GM12878 (cell line): Measurements from ENCODE around the gene CFAP74. TPM values are rescaled to one million over a fixed set of nuclear protein-coding genes. Genes with fewer than 3 reads are reported as not detected.
A peak's percentile ranks its signal among the peaks of the same experiment; 100 is the strongest.

Experiments used
- ATAC-seq: fragments of 200-7000 bp; cut with Tn5 transposase; 3 replicates; pipeline ENCODE4 v1.9.1; 2020; ENCODE audit warnings: mild to moderate bottlenecking, moderate library complexity
- BruUV-seq: library from RNA; stranded (reverse); fragments of 400-500 nt; replicated peaks from 2 replicates; lab custom pipeline; 2021; lab: Mats Ljungman, UMichigan
- CTCF ChIA-PET: fragments of 300-600 bp; sonication (Branson Sonifier 250); formaldehyde crosslinking; extraction: SDS; loops from one replicate; lab custom pipeline; 2021; ENCODE audit warnings: inconsistent platforms; lab: Yijun Ruan, JAX
- POLR2A ChIA-PET: fragments of 350-600 bp; formaldehyde crosslinking; extraction: SDS; loops from one replicate; lab custom pipeline; 2021; ENCODE audit warnings: inconsistent platforms; lab: Charles Lee
- RAD21 ChIA-PET: fragments of 300-600 bp; sonication (Branson Sonifier 250); formaldehyde crosslinking; loops from one replicate; lab custom pipeline; 2023; ENCODE audit warnings: antibody characterized with exemption; ENCODE audit not compliant: unreplicated experiment; lab: Charles Lee
- SMC1A ChIA-PET: fragments of 300-600 bp; sonication (Branson Sonifier 250); formaldehyde crosslinking; loops from one replicate; lab custom pipeline; 2023; ENCODE audit not compliant: unreplicated experiment, uncharacterized antibody; lab: Charles Lee
- DNase-seq: peaks from one replicate; pipeline ENCODE4 v3.0.0-alpha.2; 2011; ENCODE audit warnings: low read depth, low spot score
- FAIRE-seq: peaks from 3 replicates; lab custom pipeline; 2011; peaks lifted over from hg19 to GRCh38; lab: Jason Lieb, UNC
- H2AFZ ChIP-seq: 2 replicates; pipeline ENCODE4 v1.6.0; 2011; ENCODE audit warnings: low read depth, low read length, control low read depth; ENCODE audit not compliant: control insufficient read depth
- H3K27ac ChIP-seq: 2 replicates; pipeline ENCODE4 v1.5.1; 2011; ENCODE audit warnings: control low read depth; ENCODE audit not compliant: control insufficient read depth, insufficient read depth
- H3K27me3 ChIP-seq, 2 experiments: replicated peaks in 1 of 2; 2 replicates each; pipeline versions ENCODE4 v1.6.0 to v1.6.1; 2011; ENCODE audit warnings: low read length in 1 of 2; ENCODE audit not compliant: control insufficient read depth in 2 of 2, insufficient read depth in 2 of 2
- H3K36me3 ChIP-seq, 2 experiments: 2 replicates each; pipeline ENCODE4 v1.5.1; 2011; ENCODE audit warnings: low read length in 1 of 2; ENCODE audit not compliant: control insufficient read depth in 2 of 2, insufficient read depth in 2 of 2
- H3K4me1 ChIP-seq: 2 replicates; pipeline ENCODE4 v1.6.1; 2011; ENCODE audit warnings: mild to moderate bottlenecking, low read length, moderate library complexity, mixed read lengths; ENCODE audit not compliant: control insufficient read depth, insufficient read depth
- H3K4me2 ChIP-seq: 2 replicates; pipeline ENCODE4 v1.6.0; 2011; ENCODE audit warnings: control low read depth; ENCODE audit not compliant: control insufficient read depth, insufficient read depth
- H3K4me3 ChIP-seq: fragments of 200-600 bp; sonication (generic); 2 replicates; pipeline ENCODE4 v1.5.1; 2016
- H3K79me2 ChIP-seq: 2 replicates; pipeline ENCODE4 v1.6.0; 2011; ENCODE audit warnings: low read length; ENCODE audit not compliant: control insufficient read depth, insufficient read depth
- H3K9ac ChIP-seq: 2 replicates; pipeline ENCODE4 v1.8.0; 2011; ENCODE audit warnings: low read length, control low read depth, mixed read lengths; ENCODE audit not compliant: control insufficient read depth, insufficient read depth
- H3K9me3 ChIP-seq: replicated peaks from 3 replicates; pipeline ENCODE4 v1.5.1; 2011; ENCODE audit warnings: mild to moderate bottlenecking, low read length; ENCODE audit not compliant: control insufficient read depth, insufficient read depth
- H4K20me1 ChIP-seq: 2 replicates; pipeline ENCODE4 v1.6.0; 2011; ENCODE audit not compliant: control insufficient read depth, insufficient read depth
- BHLHE40 ChIP-seq, 2 experiments: fragments of 450-650 bp in 1 of 2; IDR thresholded peaks; 2 replicates each; pipeline ENCODE4 v1.6.1; 2011 to 2017; ENCODE audit warnings: low read depth in 2 of 2, borderline replicate concordance in 1 of 2, improper control_type of control experiment in 1 of 2, low read length in 1 of 2, mild to moderate bottlenecking in 1 of 2
- LARP7 ChIP-seq: fragments of 450-650 bp; IDR thresholded peaks from 2 replicates; pipeline ENCODE4 v1.6.1; 2017; ENCODE audit warnings: mild to moderate bottlenecking
- MEF2B ChIP-seq: fragments of 450-650 bp; IDR thresholded peaks from 2 replicates; pipeline ENCODE4 v1.6.1; 2018; ENCODE audit warnings: mild to moderate bottlenecking, moderate library complexity; ENCODE audit not compliant: partially characterized antibody, poor library complexity, severe bottlenecking
- WGBS: methylation state at CpG from one replicate; pipeline ENCODE4 v1.1.6; 2016; ENCODE audit warnings: low lambda C conversion rate; ENCODE audit not compliant: insufficient replicate concordance, insufficient coverage; ENCODE audit errors: missing lambda C conversion rate; 5-methylcytosine and 5-hydroxymethylcytosine counted together
- in situ Hi-C: fragments of 300-500 bp; cut with MboI; formaldehyde crosslinking; loops from 9 replicates; pipeline ENCODE4 v1.14.3; 2018; ENCODE audit warnings: mixed read lengths
- intact Hi-C: fragments of 100-400 bp; cut with micrococcal nuclease; formaldehyde crosslinking; loops from one replicate; pipeline ENCODE4 v1.14.2; 2022; ENCODE audit not compliant: unreplicated experiment
- polyA plus RNA-seq, 11 experiments: library from polyadenylated mRNA; depleted of rRNA in 4 of 11; unstranded in 6 of 11; stranded (reverse) in 5 of 11; fragments of >200 nt; fragmentation: Nextera tagmentation in 4 of 11; fragmentation: Illumina TruSeq in 1 of 11; extraction: Ambion mirVana in 4 of 11; extraction: Trizol in 1 of 11; gene quantifications; 1 replicate in 1 of 11; 2 replicates in 10 of 11; pipeline versions ENCODE4 v1.2.1 to v1.2.3, GENCODE V29; 2011 to 2016; ENCODE audit warnings: inconsistent platforms in 2 of 11, missing spikeins in 2 of 11, low read depth in 1 of 11
- total RNA-seq, 4 experiments: library from RNA; depleted of rRNA in 3 of 4; stranded (reverse); fragments of >200 nt in 3 of 4; fragmentation: Illumina TruSeq in 1 of 4; extraction: Trizol in 1 of 4; gene quantifications; 2 replicates each; pipeline versions ENCODE4 v1.2.1 to v1.2.3, GENCODE V29; 2013 to 2021
- TF ChIP-seq, protein P1 (sequence below): IDR thresholded peaks from 2 replicates; pipeline ENCODE4 v1.6.1; 2011; ENCODE audit warnings: borderline replicate concordance, low read depth, mild to moderate bottlenecking, moderate library complexity, mixed read lengths, low read length; ENCODE audit not compliant: insufficient read depth; ENCODE audit errors: extremely low read length
- TF ChIP-seq, protein P2 (sequence below): fragments of 450-650 bp; IDR thresholded peaks from 2 replicates; pipeline ENCODE4 v1.6.1; 2018; ENCODE audit warnings: mild to moderate bottlenecking, low read depth, moderate library complexity; ENCODE audit not compliant: partially characterized antibody

CFAP74 gene
- total and polyA plus RNA-seq, 10 of the 15 experiments (the other 5 are each of a cell fraction or from before 2014, with no cell fraction given): 0.01 TPM; not detected in 9

DNA sequence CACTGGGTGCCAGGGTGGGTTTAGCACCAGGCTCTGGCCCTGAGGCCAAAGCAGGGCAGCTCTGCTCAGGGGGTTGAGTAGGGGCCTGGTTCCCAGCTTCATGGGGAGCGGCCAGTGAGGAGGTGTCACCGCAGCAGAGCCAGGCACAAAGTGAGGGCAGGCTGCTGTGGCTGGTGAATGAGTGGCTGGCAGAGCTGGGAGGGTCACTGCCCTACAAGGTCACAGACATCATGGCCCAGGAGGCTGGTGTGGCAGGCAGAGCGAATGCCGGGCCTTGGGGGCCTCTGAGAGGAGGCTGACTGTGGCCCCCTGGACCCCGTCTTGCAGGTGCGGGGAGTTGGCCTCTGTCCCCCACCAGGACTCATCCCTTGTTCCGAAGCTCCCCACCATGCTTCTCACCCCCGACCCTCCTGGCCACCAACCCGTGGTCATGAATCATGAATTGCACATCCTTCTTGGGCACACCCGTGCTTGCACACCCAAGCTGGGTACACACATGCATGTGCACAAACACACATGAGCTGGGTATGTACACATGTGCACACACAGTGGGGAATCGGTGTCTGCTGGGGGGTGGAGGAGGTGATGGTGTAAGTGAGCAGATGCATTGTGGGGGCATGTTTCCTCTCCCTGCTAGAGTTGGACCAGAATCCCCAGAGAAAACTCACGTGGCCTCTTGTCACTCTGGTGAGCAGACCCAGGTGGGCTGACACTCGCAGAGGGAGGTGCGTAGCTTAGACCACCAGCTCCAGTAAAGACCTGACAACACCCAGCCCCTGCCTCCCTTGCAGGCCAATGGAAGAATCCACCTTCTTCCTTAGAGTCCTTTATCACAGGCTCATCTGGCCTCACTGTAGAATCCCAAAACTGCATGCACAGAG lies 107.9 kb downstream of the CFAP74 start:
- DNase-seq (no peak), ATAC-seq (no peak), FAIRE-seq (no peak)
- H3K27ac ChIP-seq: no peak overlapping the region
- H3K9ac ChIP-seq: no peak overlapping the region
- H3K4me1 ChIP-seq: peaks cover 16% of the 10 kb centered on the region
- no peak overlapping the region for H3K4me3 ChIP-seq
- no peaks in the 10 kb centered on the region for H4K20me1 ChIP-seq
- POLR2A ChIA-PET: interaction anchor here (0.5 kb wide), 1 partner anchor 748 kb away, joined by 3 read pairs; no protein-coding TSS in a partner anchor
- H3K36me3 ChIP-seq: no peaks in the 10 kb centered on the region
- TF ChIP-seq BHLHE40 (IDR thresholded peaks at IDR 0.05; ENCODE audit: borderline replicate concordance in 1 of 2, low read depth in 2 of 2, low read length in 1 of 2) (peak in 1 of 2 experiments; percentile 51; a peak in 2 of 4 replicates), LARP7 (0 out of 2 replicates have a peak, but pooled peaks have one; percentile 27), MEF2B (peak; percentile 33)
- TF ChIP-seq, protein P1, sequence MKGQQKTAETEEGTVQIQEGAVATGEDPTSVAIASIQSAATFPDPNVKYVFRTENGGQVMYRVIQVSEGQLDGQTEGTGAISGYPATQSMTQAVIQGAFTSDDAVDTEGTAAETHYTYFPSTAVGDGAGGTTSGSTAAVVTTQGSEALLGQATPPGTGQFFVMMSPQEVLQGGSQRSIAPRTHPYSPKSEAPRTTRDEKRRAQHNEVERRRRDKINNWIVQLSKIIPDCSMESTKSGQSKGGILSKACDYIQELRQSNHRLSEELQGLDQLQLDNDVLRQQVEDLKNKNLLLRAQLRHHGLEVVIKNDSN: peak; percentile 8
- TF ChIP-seq, protein P2, sequence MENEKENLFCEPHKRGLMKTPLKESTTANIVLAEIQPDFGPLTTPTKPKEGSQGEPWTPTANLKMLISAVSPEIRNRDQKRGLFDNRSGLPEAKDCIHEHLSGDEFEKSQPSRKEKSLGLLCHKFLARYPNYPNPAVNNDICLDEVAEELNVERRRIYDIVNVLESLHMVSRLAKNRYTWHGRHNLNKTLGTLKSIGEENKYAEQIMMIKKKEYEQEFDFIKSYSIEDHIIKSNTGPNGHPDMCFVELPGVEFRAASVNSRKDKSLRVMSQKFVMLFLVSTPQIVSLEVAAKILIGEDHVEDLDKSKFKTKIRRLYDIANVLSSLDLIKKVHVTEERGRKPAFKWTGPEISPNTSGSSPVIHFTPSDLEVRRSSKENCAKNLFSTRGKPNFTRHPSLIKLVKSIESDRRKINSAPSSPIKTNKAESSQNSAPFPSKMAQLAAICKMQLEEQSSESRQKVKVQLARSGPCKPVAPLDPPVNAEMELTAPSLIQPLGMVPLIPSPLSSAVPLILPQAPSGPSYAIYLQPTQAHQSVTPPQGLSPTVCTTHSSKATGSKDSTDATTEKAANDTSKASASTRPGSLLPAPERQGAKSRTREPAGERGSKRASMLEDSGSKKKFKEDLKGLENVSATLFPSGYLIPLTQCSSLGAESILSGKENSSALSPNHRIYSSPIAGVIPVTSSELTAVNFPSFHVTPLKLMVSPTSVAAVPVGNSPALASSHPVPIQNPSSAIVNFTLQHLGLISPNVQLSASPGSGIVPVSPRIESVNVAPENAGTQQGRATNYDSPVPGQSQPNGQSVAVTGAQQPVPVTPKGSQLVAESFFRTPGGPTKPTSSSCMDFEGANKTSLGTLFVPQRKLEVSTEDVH: no peak
- H3K79me2 ChIP-seq: peaks cover 5% of the 10 kb centered on the region
- CTCF ChIA-PET: interaction anchor here (0.7 to 3.8 kb wide), 3 partner anchors 8 to 12 kb away, joined by 3 to 23 read pairs (median 4); no protein-coding TSS in a partner anchor
- SMC1A ChIA-PET: interaction anchor here (0.6 to 1.1 kb wide), 2 partner anchors 10 to 72 kb away, joined by 3 read pairs; no protein-coding TSS in a partner anchor
- no peak overlapping the region for H2AFZ ChIP-seq
- H3K27me3 ChIP-seq: no peaks in the 10 kb centered on the region
- intact Hi-C loops: no loop called here
- no TSS peak for BruUV-seq
- RAD21 ChIA-PET: interaction anchor here (5.6 kb wide), 1 partner anchor 11 kb away, joined by 28 read pairs; no protein-coding TSS in a partner anchor
- no peak overlapping the region for H3K4me2 ChIP-seq
- H3K9me3 ChIP-seq: no peaks in the 10 kb centered on the region
- in situ Hi-C loops: no loop called here
- WGBS: 51% methylated on average over 11 of the region's 14 CpGs
